ENCODE results near the gene TM2D3.

The TM2D3 gene

DNA sequence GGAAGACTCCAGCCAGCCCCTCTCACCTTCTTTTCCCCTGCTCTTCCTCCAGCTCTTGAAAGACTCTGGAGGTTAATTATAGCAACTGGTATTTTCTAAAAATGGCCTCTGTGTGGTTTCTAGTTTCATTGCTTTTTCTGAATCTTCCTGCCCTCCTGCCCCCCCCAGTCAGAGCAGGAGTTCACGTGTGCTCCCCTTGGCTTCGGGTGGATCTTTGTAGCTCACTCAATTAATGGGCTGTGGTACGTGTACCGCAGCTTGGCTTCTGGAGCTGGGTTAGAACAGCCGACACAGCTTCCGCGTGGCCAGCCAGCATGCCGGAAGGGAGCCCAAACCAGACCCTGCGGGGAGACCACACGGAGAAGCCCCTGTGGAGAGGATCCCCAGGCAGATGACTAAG is 31.5 kb downstream of the TM2D3 start:
- FAIRE-seq = no peak

GRCh38 chr15:101619615-101619865 is 32.6 kb downstream of the TM2D3 start:
- no peak for FAIRE-seq

GRCh38 chr15:101618851-101619614 is 33.1 kb downstream of the TM2D3 start:
- FAIRE-seq = no peak

GRCh38 chr15:101618076-101618475 is 34.1 kb downstream of the TM2D3 start:
- no peak for FAIRE-seq

DNA sequence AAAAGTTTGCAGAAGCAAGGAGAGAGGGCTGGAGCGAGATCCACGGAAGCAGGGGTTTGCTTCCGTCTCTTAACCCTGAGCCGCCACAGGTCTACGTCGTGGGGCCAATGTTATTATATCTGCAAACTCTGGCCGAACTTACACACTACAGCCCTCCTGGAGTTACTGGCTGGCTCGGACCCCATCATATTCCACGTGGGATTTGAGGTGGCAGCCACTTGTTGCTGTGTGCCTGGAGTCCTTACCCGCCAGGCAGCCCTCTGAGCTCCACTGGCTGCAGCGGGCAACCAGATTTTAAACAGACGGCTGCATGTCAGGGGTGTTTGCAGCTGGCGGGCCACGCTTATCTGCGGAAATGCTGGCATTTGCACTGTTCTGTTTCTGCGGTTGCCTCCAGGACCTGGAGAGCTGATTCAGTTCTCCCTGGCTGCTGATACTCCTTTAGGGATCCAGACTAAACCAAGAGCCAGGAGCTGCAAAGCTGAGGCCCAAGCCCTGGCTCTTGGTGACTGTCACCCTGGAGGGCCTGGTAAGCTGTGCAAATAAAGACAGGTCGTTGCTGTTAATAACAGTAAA is 34.7 kb downstream of the TM2D3 start:
- FAIRE-seq = no peak

DNA sequence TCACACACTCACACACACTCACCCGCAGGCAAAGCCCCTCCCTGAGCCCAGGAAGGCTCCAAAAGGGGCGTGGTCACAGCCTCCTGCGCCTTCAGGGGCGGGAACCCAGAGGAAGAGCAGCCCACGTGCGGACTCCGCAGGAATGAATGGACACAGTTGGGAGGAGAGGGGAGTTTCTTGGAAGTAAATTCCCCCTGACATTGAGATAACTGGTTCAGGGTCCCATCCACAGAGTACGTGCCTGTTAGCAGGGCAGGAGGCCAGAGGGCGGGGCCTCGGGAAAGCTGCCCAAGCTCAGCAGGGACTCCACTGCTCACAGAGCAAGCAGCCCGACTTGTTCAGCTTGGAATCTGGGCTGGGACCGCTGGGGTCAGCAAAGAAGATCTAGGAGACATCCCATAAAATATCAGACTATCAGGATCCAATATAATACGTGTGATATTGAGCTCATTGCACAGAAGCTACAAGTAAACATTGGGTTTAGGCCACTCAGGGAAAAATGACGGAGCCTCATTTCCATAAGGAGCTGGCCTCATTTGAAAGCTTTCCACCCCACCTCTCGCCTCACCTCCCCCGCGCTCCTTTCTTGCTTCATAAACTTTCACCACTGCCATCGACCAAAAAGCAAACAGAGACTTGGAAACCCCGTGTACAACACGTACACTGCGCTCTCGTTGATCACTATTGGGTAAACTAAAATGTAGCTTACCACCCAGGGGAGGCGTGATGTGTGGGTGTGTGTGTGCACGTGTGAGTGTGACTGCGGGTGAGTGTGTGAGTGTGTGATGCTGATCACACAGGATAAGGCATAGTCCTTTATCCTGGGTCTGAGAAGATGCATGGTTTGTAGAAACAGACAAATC is 36.0 kb downstream of the TM2D3 start:
- no peak for FAIRE-seq

DNA sequence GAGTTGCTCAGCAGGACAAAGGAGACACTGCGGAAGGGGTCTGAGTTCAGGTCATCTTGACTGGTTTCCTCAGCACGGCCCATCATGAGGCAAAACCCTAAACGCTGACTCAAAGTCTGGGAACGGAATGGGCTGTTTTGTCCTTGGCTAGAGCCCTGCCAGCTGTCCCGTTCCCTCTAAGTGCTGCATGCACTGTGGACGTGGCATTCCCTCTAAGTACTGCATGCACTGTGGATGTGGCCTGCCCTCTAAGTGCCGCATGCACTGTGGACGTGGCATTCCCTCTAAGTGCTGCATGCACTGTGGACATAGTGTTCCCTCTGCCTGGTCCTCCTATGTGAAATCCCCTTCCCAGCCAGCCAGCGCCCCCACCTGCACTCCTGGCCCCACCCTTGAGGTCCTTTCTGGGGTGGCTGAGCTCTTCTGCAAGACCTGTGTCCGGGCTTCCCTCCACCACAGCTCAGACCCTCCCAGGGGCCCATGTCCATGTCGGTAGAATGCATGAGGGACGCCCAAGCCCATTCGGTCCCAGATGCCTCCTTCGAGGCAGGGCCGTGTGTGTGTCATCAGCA is 36.7 kb downstream of the TM2D3 start:
- FAIRE-seq = no peak

DNA sequence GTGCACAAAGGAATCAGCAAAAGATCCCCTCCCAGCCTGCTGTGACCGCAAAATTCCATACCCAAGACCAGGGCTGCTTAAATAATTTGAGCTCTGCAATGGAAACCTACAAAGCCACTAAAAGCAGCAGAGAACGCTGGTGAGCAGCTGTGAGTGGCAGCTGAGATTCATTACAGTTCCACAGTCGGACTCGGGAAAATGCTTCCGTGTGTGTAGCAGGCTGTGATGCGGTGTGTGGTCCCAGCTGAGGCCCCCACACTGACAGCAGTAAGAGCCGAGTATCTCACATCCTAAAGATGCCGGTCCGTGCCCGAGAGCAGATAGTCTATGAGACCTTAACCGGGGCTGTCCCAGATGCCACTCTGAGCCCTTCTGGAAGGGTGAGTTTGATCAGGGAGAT is 37.4 kb downstream of the TM2D3 start:
- FAIRE-seq = no peak

- FAIRE-seq = no peak
Observed at GRCh38 chr15:101614001-101614585, 38.1 kb downstream of the TM2D3 start.

DNA sequence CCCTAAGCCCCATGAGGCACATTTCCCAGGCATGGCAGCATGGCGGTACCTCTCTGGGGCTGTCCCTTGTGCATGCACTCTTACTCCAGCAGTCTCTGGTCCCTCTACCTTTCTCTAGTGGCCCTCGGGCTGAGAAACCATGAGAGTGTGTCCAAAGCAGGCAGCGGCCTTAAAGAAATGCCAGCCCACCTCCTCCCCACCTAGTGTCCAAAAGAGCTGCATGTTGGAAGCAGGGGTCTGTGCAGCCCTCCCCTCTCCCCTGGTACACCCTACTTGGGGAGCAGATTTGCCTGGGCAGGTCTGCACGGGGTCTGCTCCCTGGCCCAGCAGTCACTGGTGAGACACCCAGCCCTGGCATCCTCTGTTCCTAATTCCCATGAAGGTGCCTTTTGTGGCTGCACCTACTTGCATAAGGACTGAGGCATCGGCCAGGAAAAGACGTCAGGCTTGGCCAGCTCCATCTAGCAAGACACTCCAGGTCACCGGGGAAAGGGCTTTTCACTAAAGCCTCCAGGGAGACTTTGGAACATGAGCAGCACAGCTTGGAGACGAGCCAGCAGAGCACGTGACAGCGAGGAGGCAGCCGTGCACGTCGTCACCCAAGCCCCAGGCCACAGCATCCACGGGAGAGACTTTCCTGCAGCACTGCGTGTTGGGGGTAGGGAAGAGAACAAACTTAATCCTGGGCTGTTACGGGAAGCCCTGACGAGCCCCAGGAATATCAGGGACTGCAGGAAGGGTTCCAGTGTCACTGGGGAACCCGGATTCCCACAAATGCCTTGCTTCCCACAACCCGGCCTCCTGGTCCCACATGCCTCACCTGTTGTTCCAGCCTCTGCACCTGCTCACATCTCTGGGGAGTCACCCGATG is 38.8 kb downstream of the TM2D3 start:
- no peak for FAIRE-seq

DNA sequence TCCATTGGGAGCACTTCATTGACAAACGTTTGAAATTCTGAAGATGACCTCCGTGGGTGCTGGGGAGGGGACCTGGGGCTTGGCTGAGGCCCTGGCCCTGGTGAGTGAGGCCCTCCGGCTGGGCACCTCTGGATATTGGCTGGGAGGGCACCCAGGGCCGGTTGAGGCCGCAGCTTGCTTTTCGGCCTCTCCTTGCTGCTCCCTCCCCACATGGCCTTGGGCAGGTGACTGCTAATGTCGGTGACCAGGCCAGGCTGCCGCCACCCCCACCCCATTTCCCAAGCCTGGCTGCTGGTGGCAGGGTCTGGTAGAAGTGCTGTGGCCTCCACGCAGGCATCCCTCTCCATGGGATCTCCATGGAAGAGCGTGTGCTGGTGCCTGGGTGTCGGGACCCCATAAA is 39.5 kb downstream of the TM2D3 start:
- no peak for FAIRE-seq

GRCh38 chr15:101611580-101612299 is 40.4 kb downstream of the TM2D3 start:
- FAIRE-seq = no peak

DNA sequence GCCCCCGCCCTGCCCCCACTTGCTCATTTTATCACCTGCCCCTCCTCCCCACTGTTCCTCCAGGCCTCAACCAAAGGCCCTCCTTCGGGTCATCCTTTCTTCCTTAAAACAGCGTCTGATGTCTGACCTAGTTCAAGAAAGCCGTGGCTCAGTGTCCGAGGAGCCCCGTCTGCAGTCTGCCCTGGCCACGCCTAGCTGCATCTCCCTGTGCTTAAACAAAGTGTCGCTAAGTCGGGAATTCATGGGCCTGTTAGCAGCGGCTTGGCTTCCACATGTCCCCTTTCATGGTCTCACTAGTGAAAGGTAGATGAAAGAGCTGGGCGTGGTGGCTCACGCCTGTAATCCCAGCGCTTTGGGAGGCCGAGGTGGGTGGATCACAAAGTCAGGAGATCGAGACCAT is 41.2 kb downstream of the TM2D3 start:
- FAIRE-seq = no peak

DNA sequence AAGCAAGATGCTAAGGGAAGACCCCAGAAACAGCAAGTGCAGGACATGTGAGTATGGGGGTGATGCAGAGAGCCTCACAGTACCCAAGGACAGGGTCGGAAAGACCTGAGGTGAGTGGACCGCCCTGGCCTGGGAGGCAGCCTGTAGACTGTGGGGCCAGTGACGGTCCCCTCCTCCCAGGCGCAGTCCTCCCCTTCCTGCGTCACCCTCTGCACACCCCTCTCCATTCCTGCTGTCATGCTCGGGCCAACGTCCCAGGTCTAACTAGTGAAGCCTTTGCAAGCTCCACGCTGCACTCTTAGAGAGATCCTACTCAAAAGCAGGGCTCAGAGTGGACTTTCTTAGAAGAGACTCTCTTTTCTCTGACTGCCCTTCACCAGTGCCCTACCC is 41.6 kb downstream of the TM2D3 start:
- FAIRE-seq = no peak

GRCh38 chr15:101609742-101610610 is 42.2 kb downstream of the TM2D3 start:
- FAIRE-seq = no peak

- no peak for FAIRE-seq
Observed at GRCh38 chr15:101608201-101608600, 44.0 kb downstream of the TM2D3 start.

DNA sequence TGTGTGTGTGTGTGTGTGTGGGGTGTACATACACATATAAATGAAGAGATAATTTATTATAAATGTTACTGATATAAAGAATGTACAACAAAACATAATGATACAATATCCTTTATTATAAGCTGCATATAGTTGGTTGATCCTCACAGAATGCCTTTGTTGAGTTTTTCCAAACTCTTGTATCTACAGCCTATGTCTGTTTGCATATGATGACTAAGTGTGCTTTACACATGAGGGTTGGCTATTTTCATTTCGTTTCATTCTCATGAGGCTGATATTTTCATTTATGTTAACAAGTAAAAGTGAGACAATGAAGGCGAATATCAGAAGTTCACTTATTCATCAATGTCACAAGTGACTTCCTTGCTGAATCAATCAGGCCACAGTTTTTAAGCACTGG is 45.1 kb downstream of the TM2D3 start:
- no peak for FAIRE-seq

DNA sequence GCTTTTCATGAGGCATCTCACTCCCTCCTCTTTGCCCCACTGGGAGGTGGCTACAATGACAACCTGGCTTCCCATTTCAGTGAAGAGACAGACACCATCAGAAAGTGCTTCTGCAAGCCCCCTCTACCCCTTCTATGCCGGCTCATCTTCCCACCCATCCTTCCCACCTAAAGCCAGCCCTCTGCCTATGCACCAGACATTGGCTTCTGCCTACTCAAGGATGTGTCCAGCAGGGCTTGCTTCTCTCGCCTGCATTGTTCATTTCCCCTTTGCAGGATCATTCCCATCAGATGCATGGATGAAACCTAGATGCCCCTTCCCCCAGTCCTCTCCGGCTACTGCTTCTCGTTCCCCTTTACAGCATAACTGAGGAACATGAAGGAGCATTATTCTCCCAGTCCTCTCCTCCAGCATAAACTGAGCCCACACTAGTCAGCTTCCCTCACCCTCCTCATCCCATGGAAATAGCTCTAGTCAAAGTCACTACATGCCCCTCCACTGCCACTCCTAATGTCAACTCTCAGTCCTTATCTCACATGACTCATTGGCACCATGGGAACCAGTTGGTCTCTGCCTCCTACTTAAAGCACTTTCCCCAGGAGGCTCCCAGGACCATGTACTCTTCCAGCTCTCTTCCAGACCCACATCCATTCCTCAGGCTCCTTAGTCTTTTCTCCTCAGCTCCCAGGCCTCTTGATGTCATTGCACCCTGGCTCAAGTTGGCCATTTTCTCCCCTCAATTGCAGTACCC is 47.9 kb downstream of the TM2D3 start:
- no peak for FAIRE-seq

DNA sequence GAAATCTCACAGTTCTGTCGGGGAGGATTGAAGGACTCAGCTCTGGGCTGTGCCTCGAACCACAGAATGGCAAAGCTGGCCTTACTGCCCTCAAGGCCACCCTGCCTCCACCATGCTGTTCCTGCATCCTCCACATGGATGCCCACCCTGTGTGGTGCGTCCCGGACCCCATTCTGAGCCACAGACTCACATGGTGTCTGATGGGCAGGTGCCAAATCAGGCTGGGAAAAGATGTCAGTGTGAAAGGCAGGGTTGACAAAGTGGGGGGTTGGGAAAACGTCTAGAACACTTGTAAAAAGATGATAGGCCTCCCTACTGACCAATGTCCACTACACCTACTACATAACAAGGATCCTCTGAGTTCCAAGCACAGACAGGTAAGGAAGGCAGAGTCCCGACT is 49.4 kb downstream of the TM2D3 start:
- FAIRE-seq = no peak

DNA sequence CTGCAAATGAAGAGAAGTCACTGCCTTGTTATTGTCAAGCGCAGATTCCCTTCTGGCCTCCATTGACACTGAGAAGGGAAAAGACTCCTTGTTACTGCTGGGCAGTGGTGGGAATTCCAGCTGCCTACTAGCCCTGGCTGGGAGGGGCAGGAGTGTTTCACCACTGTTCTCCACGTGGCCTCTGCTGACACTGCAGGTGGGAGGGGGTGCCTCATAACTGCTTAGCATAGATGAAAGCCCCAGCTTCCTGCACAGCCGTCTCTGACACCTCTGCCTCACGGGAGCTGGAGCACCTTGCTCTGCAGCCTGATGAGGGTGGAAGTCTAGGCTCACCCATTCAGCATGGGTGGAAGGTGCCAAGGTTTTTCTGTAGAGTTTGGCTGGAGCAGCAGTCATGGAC is 52.1 kb downstream of the TM2D3 start:
- no peak for FAIRE-seq
